ENCODE data around the gene MAP3K3.

MAP3K3 gene

GRCh38 chr17:63626551-63627180 lies 4.4 kb downstream of the MAP3K3 start:
- in situ Hi-C loops (cut with HindIII; ENCODE audit: low pct_unique_long_range_greater_than_20kb, low sequenced_read_pairs): no loop called here
- no peak for TF ChIP-seq JUND (IDR thresholded peaks at IDR 0.05; ENCODE audit: low read depth)
- DNase-seq (ENCODE audit: low read depth in 1 of 2, low spot score in 1 of 2): peak in 1 of 2 experiments; percentile 10

DNA sequence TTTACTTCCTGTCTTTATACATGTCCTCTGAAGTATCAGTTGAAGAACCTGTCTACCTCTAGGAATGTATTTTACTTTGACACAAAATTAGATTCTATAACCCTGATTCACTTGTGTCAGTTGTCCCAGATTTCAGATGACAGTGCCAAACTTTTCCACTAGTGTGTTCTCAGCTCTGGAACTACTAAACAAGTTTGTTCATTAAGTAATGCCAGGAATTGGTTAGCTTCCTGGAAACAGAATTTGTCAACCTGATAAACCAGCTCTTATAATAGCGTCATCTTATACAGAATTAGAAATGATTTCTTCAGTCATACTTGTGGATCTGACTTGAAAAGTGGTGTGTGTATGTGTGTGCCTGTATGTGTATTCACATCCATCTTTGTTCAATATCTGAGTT lies 7.4 kb downstream of the MAP3K3 start:
- in situ Hi-C loops (cut with HindIII; ENCODE audit: low pct_unique_long_range_greater_than_20kb, low sequenced_read_pairs): no loop called here
- DNase-seq (ENCODE audit: low read depth in 1 of 2, low spot score in 1 of 2): no peak
- TF ChIP-seq JUND (IDR thresholded peaks at IDR 0.05; ENCODE audit: low read depth): no peak

GRCh38 chr17:63631062-63631461 lies 8.8 kb downstream of the MAP3K3 start:
- DNase-seq (ENCODE audit: low read depth in 1 of 2, low spot score in 1 of 2): no peak
- in situ Hi-C loops (cut with HindIII; ENCODE audit: low pct_unique_long_range_greater_than_20kb, low sequenced_read_pairs): no loop called here
- TF ChIP-seq JUND (IDR thresholded peaks at IDR 0.05; ENCODE audit: low read depth): no peak

DNA sequence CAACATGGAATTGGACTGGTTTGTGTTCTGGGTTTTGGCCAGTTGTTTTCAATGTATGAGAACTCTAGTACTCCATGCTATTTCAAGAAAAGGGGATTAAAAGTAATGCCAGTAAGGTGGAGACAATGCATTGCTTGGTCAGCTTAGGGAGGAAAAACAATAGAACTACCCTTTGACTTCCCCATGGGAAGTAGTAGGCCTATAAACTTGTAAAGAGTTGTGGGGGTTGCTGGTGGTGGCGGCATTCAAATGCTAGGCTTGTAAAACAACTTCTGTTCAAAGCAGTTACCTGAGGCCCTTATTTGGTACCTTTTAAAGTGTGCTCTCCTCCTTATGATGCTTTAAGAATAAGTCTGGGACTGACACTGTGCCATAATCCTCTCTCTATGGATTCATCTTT lies 9.4 kb downstream of the MAP3K3 start:
- TF ChIP-seq JUND (IDR thresholded peaks at IDR 0.05; ENCODE audit: low read depth): no peak
- DNase-seq (ENCODE audit: low read depth in 1 of 2, low spot score in 1 of 2): no peak
- in situ Hi-C loops (cut with HindIII; ENCODE audit: low pct_unique_long_range_greater_than_20kb, low sequenced_read_pairs): no loop called here

GRCh38 chr17:63633742-63634141 lies 11.5 kb downstream of the MAP3K3 start:
- in situ Hi-C loops (cut with HindIII; ENCODE audit: low pct_unique_long_range_greater_than_20kb, low sequenced_read_pairs): no loop called here
- TF ChIP-seq JUND (IDR thresholded peaks at IDR 0.05; ENCODE audit: low read depth): no peak
- no peak for DNase-seq (ENCODE audit: low read depth in 1 of 2, low spot score in 1 of 2)

DNA sequence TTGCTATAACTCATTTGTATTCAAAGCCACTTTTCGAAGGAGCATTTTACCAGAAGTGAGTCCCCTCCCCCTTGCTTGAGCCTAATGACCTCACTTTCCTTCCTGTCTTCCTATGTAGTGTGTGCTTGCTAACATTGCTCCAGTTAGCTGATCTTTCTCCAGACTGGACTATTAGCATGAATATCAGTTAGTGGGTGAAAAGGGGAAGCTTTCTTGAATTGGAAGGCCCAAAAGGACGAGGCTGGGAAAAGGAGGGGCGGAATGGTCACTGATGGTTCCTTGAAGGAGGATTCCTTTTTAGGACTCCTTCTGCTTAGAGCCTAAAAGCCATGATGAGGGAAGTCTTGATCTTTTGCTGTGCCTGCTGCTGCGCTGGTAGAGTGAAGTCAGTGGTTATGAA lies 11.9 kb downstream of the MAP3K3 start:
- TF ChIP-seq JUND (IDR thresholded peaks at IDR 0.05; ENCODE audit: low read depth): no peak
- in situ Hi-C loops (cut with HindIII; ENCODE audit: low pct_unique_long_range_greater_than_20kb, low sequenced_read_pairs): no loop called here
- DNase-seq (ENCODE audit: low read depth in 1 of 2, low spot score in 1 of 2): no peak

DNA sequence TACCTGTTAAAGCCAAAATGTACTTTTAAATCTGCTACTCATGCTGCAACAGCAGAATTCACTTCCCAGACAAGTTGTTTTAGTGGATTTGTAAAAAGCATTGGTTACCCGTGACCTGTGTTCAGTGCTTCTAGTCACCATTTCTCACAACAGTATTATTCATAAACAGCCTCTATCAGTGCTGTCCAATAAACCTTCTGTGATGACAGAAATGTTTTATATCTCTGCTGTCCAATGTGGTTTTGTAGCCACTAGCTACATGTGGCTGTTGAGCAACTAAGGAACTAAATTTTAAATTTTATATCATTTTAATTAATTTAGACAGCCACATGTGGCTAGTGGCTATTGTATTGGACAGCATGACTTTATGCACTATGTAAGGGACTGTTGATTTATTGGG lies 12.6 kb downstream of the MAP3K3 start:
- no peak for TF ChIP-seq JUND (IDR thresholded peaks at IDR 0.05; ENCODE audit: low read depth)

GRCh38 chr17:63635290-63635689 lies 13.1 kb downstream of the MAP3K3 start:
- in situ Hi-C loops (cut with HindIII; ENCODE audit: low pct_unique_long_range_greater_than_20kb, low sequenced_read_pairs): no loop called here
- no peak for DNase-seq (ENCODE audit: low read depth in 1 of 2, low spot score in 1 of 2)
- TF ChIP-seq JUND (IDR thresholded peaks at IDR 0.05; ENCODE audit: low read depth): no peak

More for the DNA sequence above, 12.6 kb downstream of the MAP3K3 start:
- DNase-seq (ENCODE audit: low read depth in 1 of 2, low spot score in 1 of 2): no peak
- in situ Hi-C loops (cut with HindIII; ENCODE audit: low pct_unique_long_range_greater_than_20kb, low sequenced_read_pairs): no loop called here

GRCh38 chr17:63635787-63636186 lies 13.6 kb downstream of the MAP3K3 start:
- no peak for DNase-seq (ENCODE audit: low read depth in 1 of 2, low spot score in 1 of 2)
- in situ Hi-C loops (cut with HindIII; ENCODE audit: low pct_unique_long_range_greater_than_20kb, low sequenced_read_pairs): no loop called here

GRCh38 chr17:63639125-63639524 lies 16.9 kb downstream of the MAP3K3 start:
- in situ Hi-C loops (cut with HindIII; ENCODE audit: low pct_unique_long_range_greater_than_20kb, low sequenced_read_pairs): no loop called here
- no peak for TF ChIP-seq JUND (IDR thresholded peaks at IDR 0.05; ENCODE audit: low read depth)
- DNase-seq (ENCODE audit: low read depth in 1 of 2, low spot score in 1 of 2): no peak

More at GRCh38 chr17:63635787-63636186, 13.6 kb downstream of the MAP3K3 start:
- TF ChIP-seq JUND (IDR thresholded peaks at IDR 0.05; ENCODE audit: low read depth): no peak

GRCh38 chr17:63640038-63640437 lies 17.8 kb downstream of the MAP3K3 start:
- DNase-seq (ENCODE audit: low read depth in 1 of 2, low spot score in 1 of 2): no peak
- in situ Hi-C loops (cut with HindIII; ENCODE audit: low pct_unique_long_range_greater_than_20kb, low sequenced_read_pairs): no loop called here
- no peak for TF ChIP-seq JUND (IDR thresholded peaks at IDR 0.05; ENCODE audit: low read depth)

GRCh38 chr17:63641692-63642448 lies 19.7 kb downstream of the MAP3K3 start:
- no peak for TF ChIP-seq JUND (IDR thresholded peaks at IDR 0.05; ENCODE audit: low read depth)
- in situ Hi-C loops (cut with HindIII; ENCODE audit: low pct_unique_long_range_greater_than_20kb, low sequenced_read_pairs): no loop called here
- DNase-seq (ENCODE audit: low read depth in 1 of 2, low spot score in 1 of 2): no peak

DNA sequence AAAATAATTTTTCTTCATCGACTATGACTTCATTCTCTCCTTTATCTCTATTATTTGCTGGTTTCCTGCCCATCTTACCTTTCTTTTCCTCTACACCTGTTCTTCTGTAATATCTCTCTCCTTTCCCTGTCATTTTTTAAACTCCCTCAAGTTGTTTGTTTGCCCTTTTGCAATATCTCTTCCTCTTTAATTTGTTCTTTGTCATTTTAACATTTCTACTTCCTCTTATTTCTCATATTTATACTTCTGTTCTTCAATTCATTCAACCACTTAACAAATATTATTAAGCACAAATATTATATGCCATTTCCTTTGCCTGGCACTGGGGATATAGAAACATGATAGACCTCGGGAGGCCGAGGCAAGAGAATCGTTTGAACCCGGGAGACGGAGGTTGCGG lies 22.6 kb downstream of the MAP3K3 start:
- in situ Hi-C loops (cut with HindIII; ENCODE audit: low pct_unique_long_range_greater_than_20kb, low sequenced_read_pairs): no loop called here
- DNase-seq (ENCODE audit: low read depth in 1 of 2, low spot score in 1 of 2): no peak
- TF ChIP-seq JUND (IDR thresholded peaks at IDR 0.05; ENCODE audit: low read depth): no peak

Data from T47D (cell line).